ENCODE data around the gene NFATC3. TPM values are rescaled to one million over a fixed set of nuclear protein-coding genes. Genes with fewer than 3 reads are reported as not detected.
"Not testable (repeated sequence)": the region's sequence is repeated elsewhere in the genome, so short reads cannot be mapped to it uniquely, and the experiment has no call there.

NFATC3 gene
- total RNA-seq, 1 donor from 2014 or later = 33.1 TPM

- Mint-ChIP-seq H3K36me3 (ENCODE audit: unreplicated experiment) (peaks cover 13% of the 10 kb centered on the region), H3K4me3 (ENCODE audit: unreplicated experiment) (no peak overlapping the region), H3K4me1 (ENCODE audit: low read depth, unreplicated experiment) (no peaks in the 10 kb centered on the region), H3K27ac (ENCODE audit: unreplicated experiment) (no peak overlapping the region), H3K27me3 (ENCODE audit: unreplicated experiment) (no peaks in the 10 kb centered on the region), H3K9me3 (ENCODE audit: unreplicated experiment) (peaks cover 8% of the 10 kb centered on the region)
- peak; percentile 28 for TF ChIP-seq CTCF (IDR thresholded peaks at IDR 0.05; ENCODE audit: partially characterized antibody, unreplicated experiment)
- no peak for DNase-seq
These were observed 31.2 kb downstream of the NFATC3 start for GRCh38 chr16:68116256-68116867.

DNA sequence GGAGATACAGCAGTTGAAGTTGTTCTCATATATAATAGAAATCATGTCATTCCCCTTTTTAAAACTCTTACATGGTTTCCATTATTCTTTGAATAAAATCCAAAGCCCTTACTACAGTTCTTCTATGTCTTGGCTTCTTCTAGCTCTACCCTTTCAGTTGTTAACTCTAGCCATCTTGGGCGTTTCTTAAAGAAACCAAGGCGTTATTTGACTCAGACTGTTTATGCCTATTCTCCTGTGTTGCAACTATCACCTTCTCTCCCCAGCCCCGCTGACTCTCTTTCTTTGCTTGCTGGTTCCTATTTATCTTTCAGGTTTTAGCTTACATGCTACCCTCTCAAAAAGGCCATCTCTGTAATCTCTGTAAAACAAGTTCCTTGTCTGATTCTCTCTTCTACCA is 32.7 kb downstream of the NFATC3 start:
- H3K4me1 Mint-ChIP-seq (ENCODE audit: low read depth, unreplicated experiment) = no peaks in the 10 kb centered on the region
- no peak for DNase-seq
- H3K36me3 Mint-ChIP-seq (ENCODE audit: unreplicated experiment) = peaks cover 3% of the 10 kb centered on the region
- no peaks in the 10 kb centered on the region for H3K27me3 Mint-ChIP-seq (ENCODE audit: unreplicated experiment)
- H3K9me3 Mint-ChIP-seq (ENCODE audit: unreplicated experiment) = peaks cover 6% of the 10 kb centered on the region
- no peak for TF ChIP-seq CTCF (IDR thresholded peaks at IDR 0.05; ENCODE audit: partially characterized antibody, unreplicated experiment)
- H3K27ac Mint-ChIP-seq (ENCODE audit: unreplicated experiment) = no peak overlapping the region
- H3K4me3 Mint-ChIP-seq (ENCODE audit: unreplicated experiment) = no peak overlapping the region

- H3K27ac Mint-ChIP-seq (ENCODE audit: unreplicated experiment); H3K36me3 Mint-ChIP-seq (ENCODE audit: unreplicated experiment); H3K4me1 Mint-ChIP-seq (ENCODE audit: low read depth, unreplicated experiment); DNase-seq; H3K27me3 Mint-ChIP-seq (ENCODE audit: unreplicated experiment); H3K4me3 Mint-ChIP-seq (ENCODE audit: unreplicated experiment); H3K9me3 Mint-ChIP-seq (ENCODE audit: unreplicated experiment): not testable (repeated sequence)
These were observed 33.8 kb downstream of the NFATC3 start for GRCh38 chr16:68118954-68119353.

DNA sequence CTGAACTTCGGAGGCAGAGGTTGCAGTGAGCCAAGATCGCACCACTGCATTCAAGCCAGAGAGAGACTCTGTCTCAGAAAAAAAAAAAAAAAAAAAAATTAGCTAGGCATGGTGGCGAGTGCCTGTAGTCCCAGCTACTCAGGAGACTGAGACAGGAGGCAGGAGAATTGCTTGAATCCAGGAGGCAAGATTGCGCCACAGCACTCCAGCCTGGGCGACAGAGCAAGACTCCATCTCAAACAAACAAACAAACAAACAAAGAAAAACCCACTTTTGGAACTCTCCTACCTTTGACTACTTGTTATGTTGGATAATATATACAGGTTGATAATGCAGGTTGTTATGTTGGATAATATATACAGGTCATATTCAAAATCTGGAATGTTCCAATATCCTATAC is 35.3 kb downstream of the NFATC3 start:
- H3K4me3 Mint-ChIP-seq (ENCODE audit: unreplicated experiment); H3K36me3 Mint-ChIP-seq (ENCODE audit: unreplicated experiment); H3K27me3 Mint-ChIP-seq (ENCODE audit: unreplicated experiment); H3K4me1 Mint-ChIP-seq (ENCODE audit: low read depth, unreplicated experiment); H3K27ac Mint-ChIP-seq (ENCODE audit: unreplicated experiment); H3K9me3 Mint-ChIP-seq (ENCODE audit: unreplicated experiment); DNase-seq: not testable (repeated sequence)

DNA sequence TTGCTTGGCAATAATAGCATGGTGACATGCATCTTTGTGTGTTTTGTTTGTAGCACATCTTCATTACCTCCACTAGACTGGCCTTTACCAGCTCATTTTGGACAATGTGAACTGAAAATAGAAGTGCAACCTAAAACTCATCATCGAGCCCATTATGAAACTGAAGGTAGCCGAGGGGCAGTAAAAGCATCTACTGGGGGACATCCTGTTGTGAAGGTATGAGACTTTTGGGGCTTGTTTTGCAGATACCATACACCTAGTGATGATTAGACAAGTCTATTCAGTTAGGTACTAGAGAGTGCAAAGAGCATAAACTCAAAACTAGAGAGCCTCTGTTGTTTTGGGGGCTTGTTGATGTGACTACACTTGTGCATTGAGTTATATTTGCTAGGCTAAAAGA is 41.2 kb downstream of the NFATC3 start:
- H3K4me1 Mint-ChIP-seq (ENCODE audit: low read depth, unreplicated experiment) = no peaks in the 10 kb centered on the region
- peaks cover 3% of the 10 kb centered on the region for H3K9me3 Mint-ChIP-seq (ENCODE audit: unreplicated experiment)
- TF ChIP-seq CTCF (IDR thresholded peaks at IDR 0.05; ENCODE audit: partially characterized antibody, unreplicated experiment) = no peak
- no peak overlapping the region for H3K27ac Mint-ChIP-seq (ENCODE audit: unreplicated experiment)
- no peak for DNase-seq
- H3K4me3 Mint-ChIP-seq (ENCODE audit: unreplicated experiment) = no peak overlapping the region
- no peaks in the 10 kb centered on the region for H3K27me3 Mint-ChIP-seq (ENCODE audit: unreplicated experiment)
- H3K36me3 Mint-ChIP-seq (ENCODE audit: unreplicated experiment) = no peaks in the 10 kb centered on the region

DNA sequence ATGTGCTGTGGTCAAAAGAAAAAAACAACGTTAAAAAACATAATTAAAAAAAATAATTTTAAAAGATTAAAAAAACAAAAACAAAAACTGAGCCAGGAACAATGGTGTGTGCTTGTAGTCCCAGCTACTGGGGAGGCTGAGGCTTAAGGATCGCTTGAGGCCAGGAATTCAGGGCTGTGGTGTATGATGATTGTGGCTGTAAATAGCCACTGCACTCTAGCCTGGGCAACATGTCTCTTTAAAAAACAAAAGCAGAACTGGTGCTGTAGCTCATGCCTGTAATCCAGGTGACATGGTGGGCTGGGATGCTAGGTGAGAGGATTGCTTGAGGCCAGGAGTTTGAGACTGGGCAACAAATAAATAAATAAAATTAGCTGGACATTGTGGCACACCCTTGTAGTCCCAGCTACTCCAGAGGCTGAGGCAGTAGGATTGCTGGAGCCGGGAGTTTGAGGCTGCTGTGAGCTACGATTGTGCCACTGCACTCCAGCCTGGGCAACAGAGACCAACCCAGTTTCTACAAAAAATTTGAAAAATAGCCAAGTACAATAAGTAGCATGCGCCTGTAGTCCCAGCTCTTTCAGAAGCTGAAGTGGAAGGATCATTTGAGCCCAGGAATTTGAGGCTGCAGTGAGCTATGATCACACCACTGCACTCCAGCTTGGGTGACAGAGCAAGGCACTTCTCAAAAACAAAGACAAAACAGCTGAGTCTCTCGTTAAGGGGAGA is 43.6 kb downstream of the NFATC3 start:
- no peaks in the 10 kb centered on the region for H3K4me1 Mint-ChIP-seq (ENCODE audit: low read depth, unreplicated experiment)
- H3K36me3 Mint-ChIP-seq (ENCODE audit: unreplicated experiment) = no peaks in the 10 kb centered on the region
- H3K4me3 Mint-ChIP-seq (ENCODE audit: unreplicated experiment) = no peak overlapping the region
- no peaks in the 10 kb centered on the region for H3K9me3 Mint-ChIP-seq (ENCODE audit: unreplicated experiment)
- no peak for TF ChIP-seq CTCF (IDR thresholded peaks at IDR 0.05; ENCODE audit: partially characterized antibody, unreplicated experiment)
- no peaks in the 10 kb centered on the region for H3K27me3 Mint-ChIP-seq (ENCODE audit: unreplicated experiment)
- DNase-seq = no peak
- H3K27ac Mint-ChIP-seq (ENCODE audit: unreplicated experiment) = no peak overlapping the region
